ENCODE data around the gene CCNF.

GRCh38 chr16:2452650-2453049 is 23.4 kb downstream of the CCNF start:
- TF ChIP-seq CTCF (IDR thresholded peaks at IDR 0.05) = no peak
- TF ChIP-seq POLR2AphosphoS5 (IDR thresholded peaks at IDR 0.05) = no peak
